Glutamatergic neuron (in vitro differentiated cells): ENCODE measurements around the gene MSI2. TPM values are rescaled to one million over a fixed set of nuclear protein-coding genes. Genes with fewer than 3 reads are reported as not detected.
"Not testable (repeated sequence)": the region's sequence is repeated elsewhere in the genome, so short reads cannot be mapped to it uniquely, and the experiment has no call there.

ENCODE experiments used
- DNase-seq: peaks from one replicate; pipeline ENCODE4 v3.0.0; 2022
- H3K27ac Mint-ChIP-seq: one replicate; pipeline ENCODE4 v1.8.0; 2020; ENCODE audit warnings: mild to moderate bottlenecking, mixed read lengths, inconsistent platforms; ENCODE audit not compliant: unreplicated experiment
- H3K27me3 Mint-ChIP-seq: one replicate; pipeline ENCODE4 v1.8.0; 2020; ENCODE audit warnings: mild to moderate bottlenecking, moderate library complexity, mixed read lengths, inconsistent platforms; ENCODE audit not compliant: unreplicated experiment
- H3K36me3 Mint-ChIP-seq: one replicate; pipeline ENCODE4 v1.8.0; 2020; ENCODE audit warnings: mild to moderate bottlenecking, mixed read lengths, inconsistent platforms; ENCODE audit not compliant: unreplicated experiment
- H3K4me1 Mint-ChIP-seq: one replicate; pipeline ENCODE4 v1.8.0; 2020; ENCODE audit warnings: mild to moderate bottlenecking, low read depth, mixed read lengths, inconsistent platforms; ENCODE audit not compliant: unreplicated experiment
- H3K4me3 Mint-ChIP-seq: one replicate; pipeline ENCODE4 v1.8.0; 2020; ENCODE audit warnings: mild to moderate bottlenecking, mixed read lengths, inconsistent platforms; ENCODE audit not compliant: unreplicated experiment
- H3K9me3 Mint-ChIP-seq: one replicate; pipeline ENCODE4 v1.8.0; 2020; ENCODE audit warnings: mild to moderate bottlenecking, moderate library complexity, mixed read lengths, inconsistent platforms; ENCODE audit not compliant: unreplicated experiment
- total RNA-seq: library from RNA; stranded (reverse); fragmentation: NEBNext Ultra II Directional; extraction: Animal tissue kit (Norgen Biotek cat#: 25700); gene quantifications from one replicate; pipeline ENCODE4 v1.2.1, GENCODE V29; 2021; ENCODE audit not compliant: unreplicated experiment
- TF ChIP-seq, protein P1 (sequence below): fragments of 200-600 bp; sonication (generic); IDR thresholded peaks from one replicate; pipeline ENCODE4 v1.5.0; 2021; ENCODE audit not compliant: partially characterized antibody, unreplicated experiment

Gene MSI2
- total RNA-seq, 1 donor from 2014 or later = 141 TPM

DNA sequence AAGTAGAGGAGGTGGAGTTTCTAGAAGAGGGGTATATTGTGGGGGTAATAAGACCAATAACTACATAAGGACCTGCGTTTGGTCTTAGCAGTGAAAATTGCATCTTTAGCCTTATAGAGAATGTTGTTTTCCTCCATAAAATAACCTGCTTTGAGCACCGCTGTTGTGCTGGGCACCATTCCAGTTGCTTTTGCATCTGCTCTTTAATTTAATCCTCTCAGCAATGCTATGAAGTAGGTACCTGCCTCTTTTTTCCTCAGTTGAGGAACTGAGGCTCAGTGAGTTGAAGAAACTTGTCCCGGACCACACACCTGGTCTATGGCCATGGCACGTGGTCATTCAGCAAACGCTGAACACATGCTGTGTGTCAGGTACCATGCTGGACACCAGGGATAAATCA, 238.1 kb downstream of the MSI2 start:
- H3K27ac Mint-ChIP-seq = peak overlapping the region; percentile 19
- no peaks in the 10 kb centered on the region for H3K36me3 Mint-ChIP-seq
- TF ChIP-seq, protein P1, sequence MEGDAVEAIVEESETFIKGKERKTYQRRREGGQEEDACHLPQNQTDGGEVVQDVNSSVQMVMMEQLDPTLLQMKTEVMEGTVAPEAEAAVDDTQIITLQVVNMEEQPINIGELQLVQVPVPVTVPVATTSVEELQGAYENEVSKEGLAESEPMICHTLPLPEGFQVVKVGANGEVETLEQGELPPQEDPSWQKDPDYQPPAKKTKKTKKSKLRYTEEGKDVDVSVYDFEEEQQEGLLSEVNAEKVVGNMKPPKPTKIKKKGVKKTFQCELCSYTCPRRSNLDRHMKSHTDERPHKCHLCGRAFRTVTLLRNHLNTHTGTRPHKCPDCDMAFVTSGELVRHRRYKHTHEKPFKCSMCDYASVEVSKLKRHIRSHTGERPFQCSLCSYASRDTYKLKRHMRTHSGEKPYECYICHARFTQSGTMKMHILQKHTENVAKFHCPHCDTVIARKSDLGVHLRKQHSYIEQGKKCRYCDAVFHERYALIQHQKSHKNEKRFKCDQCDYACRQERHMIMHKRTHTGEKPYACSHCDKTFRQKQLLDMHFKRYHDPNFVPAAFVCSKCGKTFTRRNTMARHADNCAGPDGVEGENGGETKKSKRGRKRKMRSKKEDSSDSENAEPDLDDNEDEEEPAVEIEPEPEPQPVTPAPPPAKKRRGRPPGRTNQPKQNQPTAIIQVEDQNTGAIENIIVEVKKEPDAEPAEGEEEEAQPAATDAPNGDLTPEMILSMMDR = no peak
- DNase-seq = no peak
- no peak overlapping the region for H3K4me3 Mint-ChIP-seq
- peaks cover 5% of the 10 kb centered on the region for H3K4me1 Mint-ChIP-seq
- H3K27me3 Mint-ChIP-seq = peaks cover 10% of the 10 kb centered on the region
- H3K9me3 Mint-ChIP-seq = peaks cover 3% of the 10 kb centered on the region

DNA sequence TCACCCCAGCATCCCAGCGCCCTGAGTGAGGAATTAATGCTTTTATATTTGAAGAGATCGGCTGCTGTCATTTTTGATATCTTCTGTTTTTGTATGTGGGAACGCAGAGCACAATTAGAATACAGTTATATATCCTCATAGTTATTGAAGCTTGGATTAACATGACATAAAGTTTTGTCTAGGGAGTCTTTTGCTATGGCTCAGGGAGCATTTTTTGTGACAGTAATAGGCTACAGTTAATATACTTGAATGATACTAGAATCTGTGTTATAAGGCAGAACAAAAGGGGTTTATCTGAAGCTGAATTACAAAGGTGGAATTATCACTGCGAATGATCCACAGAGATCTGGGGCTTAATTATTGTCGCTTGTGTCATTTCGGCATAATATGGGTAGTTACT, 239.4 kb downstream of the MSI2 start:
- no peak overlapping the region for H3K27ac Mint-ChIP-seq
- peaks cover 11% of the 10 kb centered on the region for H3K4me1 Mint-ChIP-seq
- TF ChIP-seq, protein P1 = no peak
- H3K4me3 Mint-ChIP-seq = no peak overlapping the region
- DNase-seq = no peak
- no peaks in the 10 kb centered on the region for H3K9me3 Mint-ChIP-seq
- H3K27me3 Mint-ChIP-seq = peaks cover 16% of the 10 kb centered on the region
- H3K36me3 Mint-ChIP-seq = no peaks in the 10 kb centered on the region

DNA sequence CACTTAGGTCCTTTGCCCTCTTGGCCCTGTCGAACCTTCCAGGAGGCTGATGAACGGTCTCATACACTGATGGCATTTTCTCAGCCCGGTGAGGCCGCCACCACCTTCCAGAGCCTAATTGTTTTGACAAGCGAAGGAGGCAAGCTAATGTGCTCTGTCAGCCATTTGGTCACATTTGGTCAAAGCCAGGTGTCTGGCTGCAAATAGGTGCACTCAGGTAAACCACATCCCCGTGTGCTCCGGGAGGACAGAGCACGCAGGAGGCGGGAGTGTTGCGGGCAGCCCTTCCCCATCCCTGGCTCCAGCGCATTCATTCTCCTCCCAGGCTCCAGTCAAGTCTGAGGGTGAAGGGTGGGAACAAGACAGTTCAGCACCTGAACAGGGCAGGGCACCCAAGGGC, 240.1 kb downstream of the MSI2 start:
- Mint-ChIP-seq H3K9me3 (no peaks in the 10 kb centered on the region), H3K27ac (no peak overlapping the region), H3K36me3 (no peaks in the 10 kb centered on the region), H3K27me3 (peaks cover 16% of the 10 kb centered on the region), H3K4me3 (no peak overlapping the region), H3K4me1 (peaks cover 11% of the 10 kb centered on the region)
- DNase-seq = no peak
- TF ChIP-seq, protein P1 = no peak

DNA sequence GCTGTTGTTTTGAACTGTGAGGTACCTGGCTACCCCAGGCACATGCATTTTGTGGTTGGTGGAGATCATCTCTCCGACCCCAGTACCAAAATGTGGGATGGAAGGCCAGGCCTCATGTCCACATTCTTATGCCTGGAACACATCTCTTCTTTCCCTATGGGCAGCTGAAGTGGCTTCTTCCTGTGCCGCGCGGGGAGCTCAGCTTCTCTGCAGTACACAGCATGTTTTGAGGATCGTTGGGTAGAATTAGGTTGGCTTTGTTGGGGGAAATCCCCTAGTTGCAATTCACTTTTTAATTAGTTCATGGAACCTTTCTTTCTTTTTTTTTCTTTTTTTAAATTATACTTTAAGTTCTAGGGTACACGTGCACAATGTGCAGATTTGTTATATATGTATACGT, 242.1 kb downstream of the MSI2 start:
- H3K9me3 Mint-ChIP-seq = peaks cover 1% of the 10 kb centered on the region
- H3K4me1 Mint-ChIP-seq = peaks cover 17% of the 10 kb centered on the region
- peaks cover 12% of the 10 kb centered on the region for H3K27me3 Mint-ChIP-seq
- TF ChIP-seq, protein P1 = no peak
- H3K36me3 Mint-ChIP-seq = no peaks in the 10 kb centered on the region
- DNase-seq = no peak
- no peak overlapping the region for H3K4me3 Mint-ChIP-seq
- H3K27ac Mint-ChIP-seq = no peak overlapping the region

DNA sequence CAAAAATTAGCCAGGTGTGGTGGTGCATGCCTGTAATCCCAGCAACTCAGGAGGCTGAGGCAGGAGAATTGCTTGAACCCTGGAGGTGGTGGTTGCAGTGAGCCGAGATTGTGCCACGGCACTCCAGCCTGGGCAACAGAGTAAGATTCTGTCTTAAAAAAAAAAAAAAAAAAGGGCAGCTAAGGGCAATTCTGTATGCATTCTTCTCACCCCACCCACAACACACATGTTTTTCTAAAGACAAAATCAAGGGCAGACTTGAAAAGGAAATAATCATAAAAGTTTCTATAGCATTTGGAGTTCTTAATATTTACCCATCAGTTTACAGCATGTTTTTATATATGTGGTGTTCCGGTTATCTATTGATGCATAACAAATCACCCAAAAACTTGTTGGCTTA, 242.9 kb downstream of the MSI2 start:
- not testable (repeated sequence) for DNase-seq, H3K27ac Mint-ChIP-seq, H3K4me3 Mint-ChIP-seq, H3K36me3 Mint-ChIP-seq, H3K9me3 Mint-ChIP-seq
- Mint-ChIP-seq H3K27me3 (peaks cover 12% of the 10 kb centered on the region), H3K4me1 (peaks cover 22% of the 10 kb centered on the region)

DNA sequence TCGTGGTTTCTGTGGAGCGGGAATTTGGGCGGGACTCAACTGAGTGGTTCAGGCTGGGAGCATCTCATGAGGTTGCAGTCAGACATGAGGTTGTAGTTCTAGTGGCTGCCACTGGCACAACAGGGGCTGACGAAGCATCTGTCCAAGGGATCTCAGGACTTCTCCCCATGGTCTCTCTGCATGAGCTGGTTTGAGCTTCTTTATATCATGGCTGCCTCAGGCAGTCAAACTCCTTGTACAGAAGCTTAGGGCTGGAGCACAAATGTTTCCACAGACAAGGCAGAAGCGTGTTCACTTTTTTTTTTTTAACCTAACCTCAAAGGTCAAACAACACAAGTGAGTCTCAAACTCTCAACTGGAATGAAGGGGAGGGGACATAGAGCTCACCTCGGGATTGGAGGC, 243.3 kb downstream of the MSI2 start:
- H3K4me1 Mint-ChIP-seq = peaks cover 24% of the 10 kb centered on the region
- no peak overlapping the region for H3K4me3 Mint-ChIP-seq
- no peak overlapping the region for H3K27ac Mint-ChIP-seq
- peaks cover 11% of the 10 kb centered on the region for H3K27me3 Mint-ChIP-seq
- TF ChIP-seq, protein P1 = no peak
- DNase-seq = no peak
- H3K36me3 Mint-ChIP-seq = peaks cover 4% of the 10 kb centered on the region
- peaks cover 5% of the 10 kb centered on the region for H3K9me3 Mint-ChIP-seq
